WTC11 (cell line): ENCODE measurements around the gene ZC2HC1C. TPM values are rescaled to one million over a fixed set of nuclear protein-coding genes. Genes with fewer than 3 reads are reported as not detected.

Source experiments
- ATAC-seq: fragments of 200-7000 bp; cut with Tn5 transposase; 2 replicates; pipeline ENCODE4 v1.10.0; 2021; ENCODE audit warnings: mild to moderate bottlenecking, moderate library complexity
- CTCF ChIA-PET: fragments of 300-600 bp; sonication (Branson Sonifier 250); formaldehyde crosslinking; loops from one replicate; lab custom pipeline; 2021; ENCODE audit warnings: antibody characterized with exemption; lab: Charles Lee
- POLR2A ChIA-PET: fragments of 350-600 bp; sonication (Branson Sonifier 250); formaldehyde crosslinking; loops from one replicate; lab custom pipeline; 2021; ENCODE audit warnings: antibody characterized with exemption; lab: Charles Lee
- DNase-seq: peaks from one replicate; pipeline ENCODE4 v3.0.0; 2021; ENCODE audit warnings: low spot score
- H3K27ac Mint-ChIP-seq: 2 replicates; pipeline ENCODE4 v1.8.0; 2021; ENCODE audit warnings: mixed read lengths
- H3K27me3 Mint-ChIP-seq: 2 replicates; pipeline ENCODE4 v1.8.0; 2021; ENCODE audit warnings: low read depth, mild to moderate bottlenecking, moderate library complexity, mixed read lengths
- H3K36me3 Mint-ChIP-seq: 2 replicates; pipeline ENCODE4 v1.8.0; 2021; ENCODE audit warnings: mixed read lengths
- H3K4me1 Mint-ChIP-seq: 2 replicates; pipeline ENCODE4 v1.8.0; 2022; ENCODE audit warnings: mixed read lengths
- H3K4me3 Mint-ChIP-seq: 2 replicates; pipeline ENCODE4 v1.8.0; 2021; ENCODE audit warnings: mild to moderate bottlenecking, moderate library complexity, mixed read lengths
- H3K9me3 Mint-ChIP-seq: 2 replicates; pipeline ENCODE4 v1.8.0; 2021; ENCODE audit warnings: mixed read lengths
- E2F4 ChIP-seq: sonication (generic); formaldehyde crosslinking; IDR thresholded peaks from 2 replicates; pipeline ENCODE4 v1.8.1; 2022; ENCODE audit warnings: low read depth, mild to moderate bottlenecking, moderate library complexity, missing genetic modification reagents, borderline replicate concordance
- ERG ChIP-seq: fragments of 250-450 bp; sonication (Bioruptor Pico); IDR thresholded peaks from 2 replicates; pipeline ENCODE4 v1.8.0; 2021; ENCODE audit warnings: mild to moderate bottlenecking
- GABPB1 ChIP-seq: sonication (generic); formaldehyde crosslinking; IDR thresholded peaks from 2 replicates; pipeline ENCODE4 v1.8.1; 2023; ENCODE audit warnings: mild to moderate bottlenecking, missing genetic modification reagents
- JAZF1 ChIP-seq: fragments of 250-450 bp; sonication (Bioruptor Pico); IDR thresholded peaks from 2 replicates; pipeline ENCODE4 v1.9.0; 2021; ENCODE audit warnings: moderate library complexity, mild to moderate bottlenecking, inconsistent platforms
- NFYB ChIP-seq: sonication (generic); formaldehyde crosslinking; conservative IDR thresholded peaks from 2 replicates; pipeline ENCODE4 v1.8.0; 2022; ENCODE audit warnings: low read depth, missing genetic modification reagents
- NR2C2 ChIP-seq: sonication (generic); formaldehyde crosslinking; IDR thresholded peaks from 2 replicates; pipeline ENCODE4 v1.8.0; 2022; ENCODE audit warnings: mild to moderate bottlenecking, missing genetic modification reagents
- TP53 ChIP-seq: sonication (generic); formaldehyde crosslinking; IDR thresholded peaks from 2 replicates; pipeline ENCODE4 v1.8.1; 2023; ENCODE audit warnings: mild to moderate bottlenecking, missing genetic modification reagents
- ZNF219 ChIP-seq: sonication (generic); formaldehyde crosslinking; IDR thresholded peaks from 2 replicates; pipeline ENCODE4 v1.8.0; 2023; ENCODE audit warnings: missing genetic modification reagents, mild to moderate bottlenecking, borderline replicate concordance
- ZNF232 ChIP-seq: sonication (generic); formaldehyde crosslinking; IDR thresholded peaks from 2 replicates; pipeline ENCODE4 v1.8.0; 2022; ENCODE audit warnings: mild to moderate bottlenecking, missing genetic modification reagents
- ZNF263 ChIP-seq: sonication (generic); formaldehyde crosslinking; IDR thresholded peaks from 2 replicates; pipeline ENCODE4 v1.8.1; 2022; ENCODE audit warnings: low read depth, mild to moderate bottlenecking, moderate library complexity, missing genetic modification reagents
- ZNF423 ChIP-seq: fragments of 250-450 bp; sonication (Bioruptor Pico); IDR thresholded peaks from 2 replicates; pipeline ENCODE4 v2.1.2; 2022; ENCODE audit warnings: mild to moderate bottlenecking, moderate library complexity
- ZNF532 ChIP-seq: fragments of 250-450 bp; sonication (Bioruptor Pico); IDR thresholded peaks from 2 replicates; pipeline ENCODE4 v1.9.0; 2021; ENCODE audit warnings: mild to moderate bottlenecking, borderline replicate concordance
- ZSCAN18 ChIP-seq: fragments of 250-450 bp; sonication (Bioruptor Pico); IDR thresholded peaks from 2 replicates; pipeline ENCODE4 v2.1.2; 2022; ENCODE audit warnings: mild to moderate bottlenecking, moderate library complexity
- total RNA-seq: library from RNA; stranded (reverse); gene quantifications from 3 replicates; pipeline ENCODE4 v1.2.3, GENCODE V29; 2021
- TF ChIP-seq, protein P1 (sequence below): sonication (generic); formaldehyde crosslinking; IDR thresholded peaks from 2 replicates; pipeline ENCODE4 v1.8.0; 2023; ENCODE audit warnings: missing genetic modification reagents, mild to moderate bottlenecking, borderline replicate concordance
- TF ChIP-seq, protein P2 (sequence below): sonication (generic); formaldehyde crosslinking; IDR thresholded peaks from 2 replicates; pipeline ENCODE4 v1.8.1; 2023; ENCODE audit warnings: mild to moderate bottlenecking, missing genetic modification reagents, moderate library complexity
- TF ChIP-seq, protein P3 (sequence below): sonication (generic); formaldehyde crosslinking; IDR thresholded peaks from 2 replicates; pipeline ENCODE4 v1.8.0; 2023; ENCODE audit warnings: mild to moderate bottlenecking, missing genetic modification reagents
- TF ChIP-seq, protein P4 (sequence below): sonication (generic); formaldehyde crosslinking; IDR thresholded peaks from 2 replicates; pipeline ENCODE4 v1.8.1; 2022; ENCODE audit warnings: low read depth, missing genetic modification reagents, borderline replicate concordance

Gene ZC2HC1C
- total RNA-seq, 1 experiment from 2014 or later: 1.6 TPM

DNA sequence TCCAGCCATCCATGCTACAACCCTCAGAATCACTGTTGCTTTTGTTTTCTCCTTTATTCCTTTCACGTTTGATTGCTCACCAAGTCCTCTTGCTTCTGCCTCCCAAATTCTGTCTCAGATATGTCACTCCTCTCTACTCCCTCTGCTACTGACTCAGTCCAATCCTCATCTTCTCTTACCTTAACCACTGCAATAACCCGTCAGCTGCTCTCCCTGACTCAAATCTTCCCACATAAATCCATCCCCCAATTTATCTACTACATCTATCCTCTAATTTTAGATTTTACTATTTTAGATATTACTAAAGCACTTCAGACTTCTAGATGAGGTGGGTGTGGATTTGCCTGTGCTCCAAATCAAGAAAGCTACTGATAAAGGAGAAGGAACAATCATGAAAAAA is 43.6 kb upstream of the ZC2HC1C start (continued):
- TF ChIP-seq ZNF532 (no peak), TP53 (CRISPR knock-in tag) (no peak), ZNF219 (no peak)

GRCh38 chr14:75030147-75030546 is 39.3 kb upstream of the ZC2HC1C start:
- peaks cover 13% of the 10 kb centered on the region for H3K36me3 Mint-ChIP-seq
- H3K27me3 Mint-ChIP-seq: no peaks in the 10 kb centered on the region
- TF ChIP-seq NFYB (no peak), ERG (CRISPR knock-in tag) (no peak), JAZF1 (no peak), ZNF423 (no peak), ZNF232 (CRISPR knock-in tag) (no peak), E2F4 (CRISPR knock-in tag) (no peak), ZSCAN18 (CRISPR knock-in tag) (no peak), GABPB1 (no peak), NR2C2 (no peak), ZNF263 (no peak)
- TF ChIP-seq, protein P1, sequence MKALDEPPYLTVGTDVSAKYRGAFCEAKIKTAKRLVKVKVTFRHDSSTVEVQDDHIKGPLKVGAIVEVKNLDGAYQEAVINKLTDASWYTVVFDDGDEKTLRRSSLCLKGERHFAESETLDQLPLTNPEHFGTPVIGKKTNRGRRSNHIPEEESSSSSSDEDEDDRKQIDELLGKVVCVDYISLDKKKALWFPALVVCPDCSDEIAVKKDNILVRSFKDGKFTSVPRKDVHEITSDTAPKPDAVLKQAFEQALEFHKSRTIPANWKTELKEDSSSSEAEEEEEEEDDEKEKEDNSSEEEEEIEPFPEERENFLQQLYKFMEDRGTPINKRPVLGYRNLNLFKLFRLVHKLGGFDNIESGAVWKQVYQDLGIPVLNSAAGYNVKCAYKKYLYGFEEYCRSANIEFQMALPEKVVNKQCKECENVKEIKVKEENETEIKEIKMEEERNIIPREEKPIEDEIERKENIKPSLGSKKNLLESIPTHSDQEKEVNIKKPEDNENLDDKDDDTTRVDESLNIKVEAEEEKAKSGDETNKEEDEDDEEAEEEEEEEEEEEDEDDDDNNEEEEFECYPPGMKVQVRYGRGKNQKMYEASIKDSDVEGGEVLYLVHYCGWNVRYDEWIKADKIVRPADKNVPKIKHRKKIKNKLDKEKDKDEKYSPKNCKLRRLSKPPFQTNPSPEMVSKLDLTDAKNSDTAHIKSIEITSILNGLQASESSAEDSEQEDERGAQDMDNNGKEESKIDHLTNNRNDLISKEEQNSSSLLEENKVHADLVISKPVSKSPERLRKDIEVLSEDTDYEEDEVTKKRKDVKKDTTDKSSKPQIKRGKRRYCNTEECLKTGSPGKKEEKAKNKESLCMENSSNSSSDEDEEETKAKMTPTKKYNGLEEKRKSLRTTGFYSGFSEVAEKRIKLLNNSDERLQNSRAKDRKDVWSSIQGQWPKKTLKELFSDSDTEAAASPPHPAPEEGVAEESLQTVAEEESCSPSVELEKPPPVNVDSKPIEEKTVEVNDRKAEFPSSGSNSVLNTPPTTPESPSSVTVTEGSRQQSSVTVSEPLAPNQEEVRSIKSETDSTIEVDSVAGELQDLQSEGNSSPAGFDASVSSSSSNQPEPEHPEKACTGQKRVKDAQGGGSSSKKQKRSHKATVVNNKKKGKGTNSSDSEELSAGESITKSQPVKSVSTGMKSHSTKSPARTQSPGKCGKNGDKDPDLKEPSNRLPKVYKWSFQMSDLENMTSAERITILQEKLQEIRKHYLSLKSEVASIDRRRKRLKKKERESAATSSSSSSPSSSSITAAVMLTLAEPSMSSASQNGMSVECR (CRISPR knock-in tag): no peak
- TF ChIP-seq, protein P2, sequence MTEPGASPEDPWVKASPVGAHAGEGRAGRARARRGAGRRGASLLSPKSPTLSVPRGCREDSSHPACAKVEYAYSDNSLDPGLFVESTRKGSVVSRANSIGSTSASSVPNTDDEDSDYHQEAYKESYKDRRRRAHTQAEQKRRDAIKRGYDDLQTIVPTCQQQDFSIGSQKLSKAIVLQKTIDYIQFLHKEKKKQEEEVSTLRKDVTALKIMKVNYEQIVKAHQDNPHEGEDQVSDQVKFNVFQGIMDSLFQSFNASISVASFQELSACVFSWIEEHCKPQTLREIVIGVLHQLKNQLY: no peak
- TF ChIP-seq, protein P3, sequence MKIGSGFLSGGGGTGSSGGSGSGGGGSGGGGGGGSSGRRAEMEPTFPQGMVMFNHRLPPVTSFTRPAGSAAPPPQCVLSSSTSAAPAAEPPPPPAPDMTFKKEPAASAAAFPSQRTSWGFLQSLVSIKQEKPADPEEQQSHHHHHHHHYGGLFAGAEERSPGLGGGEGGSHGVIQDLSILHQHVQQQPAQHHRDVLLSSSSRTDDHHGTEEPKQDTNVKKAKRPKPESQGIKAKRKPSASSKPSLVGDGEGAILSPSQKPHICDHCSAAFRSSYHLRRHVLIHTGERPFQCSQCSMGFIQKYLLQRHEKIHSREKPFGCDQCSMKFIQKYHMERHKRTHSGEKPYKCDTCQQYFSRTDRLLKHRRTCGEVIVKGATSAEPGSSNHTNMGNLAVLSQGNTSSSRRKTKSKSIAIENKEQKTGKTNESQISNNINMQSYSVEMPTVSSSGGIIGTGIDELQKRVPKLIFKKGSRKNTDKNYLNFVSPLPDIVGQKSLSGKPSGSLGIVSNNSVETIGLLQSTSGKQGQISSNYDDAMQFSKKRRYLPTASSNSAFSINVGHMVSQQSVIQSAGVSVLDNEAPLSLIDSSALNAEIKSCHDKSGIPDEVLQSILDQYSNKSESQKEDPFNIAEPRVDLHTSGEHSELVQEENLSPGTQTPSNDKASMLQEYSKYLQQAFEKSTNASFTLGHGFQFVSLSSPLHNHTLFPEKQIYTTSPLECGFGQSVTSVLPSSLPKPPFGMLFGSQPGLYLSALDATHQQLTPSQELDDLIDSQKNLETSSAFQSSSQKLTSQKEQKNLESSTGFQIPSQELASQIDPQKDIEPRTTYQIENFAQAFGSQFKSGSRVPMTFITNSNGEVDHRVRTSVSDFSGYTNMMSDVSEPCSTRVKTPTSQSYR (CRISPR knock-in tag): no peak
- TF ChIP-seq, protein P4, sequence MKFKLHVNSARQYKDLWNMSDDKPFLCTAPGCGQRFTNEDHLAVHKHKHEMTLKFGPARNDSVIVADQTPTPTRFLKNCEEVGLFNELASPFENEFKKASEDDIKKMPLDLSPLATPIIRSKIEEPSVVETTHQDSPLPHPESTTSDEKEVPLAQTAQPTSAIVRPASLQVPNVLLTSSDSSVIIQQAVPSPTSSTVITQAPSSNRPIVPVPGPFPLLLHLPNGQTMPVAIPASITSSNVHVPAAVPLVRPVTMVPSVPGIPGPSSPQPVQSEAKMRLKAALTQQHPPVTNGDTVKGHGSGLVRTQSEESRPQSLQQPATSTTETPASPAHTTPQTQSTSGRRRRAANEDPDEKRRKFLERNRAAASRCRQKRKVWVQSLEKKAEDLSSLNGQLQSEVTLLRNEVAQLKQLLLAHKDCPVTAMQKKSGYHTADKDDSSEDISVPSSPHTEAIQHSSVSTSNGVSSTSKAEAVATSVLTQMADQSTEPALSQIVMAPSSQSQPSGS: no peak

More at GRCh38 chr14:75030147-75030546, 39.3 kb upstream of the ZC2HC1C start:
- DNase-seq (no peak), ATAC-seq (no peak)
- Mint-ChIP-seq H3K4me1 (no peaks in the 10 kb centered on the region), H3K4me3 (no peak overlapping the region), H3K9me3 (no peaks in the 10 kb centered on the region), H3K27ac (no peak overlapping the region)
- CTCF ChIA-PET: interaction anchor here (1.3 kb wide), 1 partner anchor 85 kb away, joined by 4 read pairs; no protein-coding TSS in a partner anchor
- POLR2A ChIA-PET: no interaction called here
